NCI-H128 (cell line): ENCODE data around the gene GRK5.
A peak's percentile ranks its signal among the peaks of the same experiment; 100 is the strongest.
"Not testable (repeated sequence)": the region's sequence is repeated elsewhere in the genome, so short reads cannot be mapped to it uniquely, and the experiment has no call there.

Source experiments
- DNase-seq: peaks from one replicate; lab custom pipeline; 2025; ENCODE audit not compliant: unreplicated experiment; lab: John Stamatoyannopoulos, UW

The GRK5 gene

GRCh38 chr10:119207366-119207666, at the start of gene GRK5:
TSS of gene GRK5 (plus strand) at chr10:119207571. CDS start at chr10:119207918, 347 bp downstream.
- peak; percentile 80 for DNase-seq

GRCh38 chr10:119159332-119159731, 48.0 kb upstream of the GRK5 start:
- DNase-seq, result no peak

DNA sequence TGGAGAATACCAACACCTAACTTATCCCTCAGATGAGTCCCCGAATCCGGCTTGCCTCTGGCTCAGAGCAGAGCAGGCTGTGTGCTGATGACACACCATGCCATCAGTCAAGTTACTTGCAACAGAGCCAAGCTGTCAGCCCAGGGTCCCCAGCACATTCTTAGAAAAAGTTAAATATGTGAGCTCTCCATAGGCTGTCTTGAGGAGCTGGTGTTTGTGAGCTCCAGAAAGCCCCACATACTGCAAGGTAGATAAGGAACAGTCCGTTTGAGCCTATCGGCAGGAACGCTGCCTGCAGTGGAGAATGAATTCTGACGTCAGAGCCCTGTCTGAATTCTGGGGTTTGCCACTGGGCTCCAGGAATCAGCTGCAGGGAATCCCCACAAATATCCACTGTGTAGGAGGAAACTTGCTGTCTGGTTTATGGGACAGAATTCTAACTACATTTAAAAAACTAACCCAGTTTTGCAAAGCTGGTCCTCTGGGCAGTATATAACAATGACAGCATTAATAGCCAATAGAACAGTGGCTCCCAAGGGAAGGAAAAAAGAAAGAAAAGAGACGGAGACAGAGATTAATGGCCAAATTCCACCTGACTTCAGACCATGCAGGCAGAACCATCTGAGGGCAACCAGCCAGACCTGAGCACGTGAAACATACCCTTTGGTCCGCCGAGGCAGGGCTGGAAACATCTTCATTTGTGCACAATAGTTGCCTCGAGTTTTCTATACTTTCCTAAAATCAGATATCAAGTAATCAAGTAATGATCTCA, 45.5 kb upstream of the GRK5 start:
- no peak for DNase-seq

DNA sequence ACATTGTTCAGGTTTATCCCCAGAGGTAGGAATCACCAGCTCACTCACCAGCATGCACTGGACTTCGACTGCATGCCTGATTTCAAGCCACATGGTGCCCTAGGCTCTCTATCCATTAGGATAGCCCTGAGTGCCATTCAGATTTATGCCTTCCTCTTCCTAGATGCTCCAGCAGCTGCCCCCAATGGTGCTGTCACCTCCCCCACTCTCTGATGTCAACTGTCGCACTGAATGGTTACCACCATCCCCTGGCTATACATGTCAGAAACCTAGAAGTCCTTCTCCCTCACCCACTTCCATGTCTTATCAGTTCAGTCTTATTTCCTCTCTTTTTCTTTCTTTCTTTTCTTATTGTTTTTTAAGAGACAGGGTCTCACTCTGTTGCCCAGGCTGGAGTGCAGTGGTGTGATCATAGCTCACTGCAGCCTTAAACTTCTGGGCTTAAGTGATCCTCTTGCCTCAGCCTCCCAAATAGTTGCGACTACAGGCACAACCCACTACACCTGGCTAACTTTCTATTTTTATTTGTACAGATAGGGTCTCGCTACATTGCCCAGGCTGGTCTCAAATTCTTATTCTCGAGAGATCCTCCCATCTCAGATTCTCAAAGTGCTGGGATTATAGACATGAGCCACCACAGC, 44.8 kb upstream of the GRK5 start:
- no peak for DNase-seq

DNA sequence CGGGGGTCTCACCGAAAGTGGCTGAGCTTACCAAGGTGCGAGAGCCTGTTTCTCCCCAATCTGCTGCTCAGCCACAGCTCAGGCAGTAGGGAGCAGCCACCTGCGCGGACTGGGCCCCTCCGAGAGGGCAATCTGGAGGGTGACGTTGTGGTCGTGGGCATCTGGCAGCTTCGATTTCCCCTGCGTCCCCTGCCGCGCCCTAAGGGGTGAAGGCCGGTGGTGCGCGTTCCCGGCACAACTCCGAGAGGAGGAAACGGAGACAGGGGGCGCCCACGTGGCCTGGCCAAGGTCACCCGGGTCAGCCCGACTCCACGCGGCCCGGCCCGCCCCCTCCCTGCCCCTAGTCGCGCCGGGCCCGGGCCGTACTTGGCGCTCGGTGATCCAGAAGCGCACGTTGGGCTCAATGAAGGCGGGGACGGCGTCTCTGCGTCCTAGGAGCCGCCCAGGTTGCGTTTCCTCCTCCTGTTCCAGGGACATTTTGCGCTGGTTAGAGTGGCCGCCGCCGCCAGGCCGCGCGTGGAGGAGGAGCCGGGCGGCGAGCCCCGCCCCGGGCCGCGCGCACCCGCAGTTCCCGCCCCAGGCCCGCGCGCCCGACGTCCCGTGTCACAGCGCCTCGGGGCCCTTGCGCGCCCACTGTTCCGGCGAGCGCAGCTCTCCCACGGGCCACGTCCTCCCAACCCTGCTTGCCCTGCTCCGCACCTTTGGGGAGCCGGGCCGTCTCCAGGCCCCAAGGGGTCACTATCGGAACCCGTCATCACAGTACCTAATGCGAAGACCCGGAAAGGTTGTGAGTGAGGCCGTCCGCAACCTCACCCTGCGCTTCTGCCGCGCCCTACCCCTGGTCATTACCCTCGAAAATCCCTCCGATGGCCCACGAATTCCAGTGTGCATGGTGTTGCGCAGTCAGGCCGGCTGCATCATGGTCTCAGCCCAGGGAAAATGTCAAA, 41.9 kb upstream of the GRK5 start, which contains the start of gene SFXN4:
TSS of gene SFXN4 (minus strand) at position 544 of the 947 bp plus-strand sequence. CDS start at position 477, 67 bp downstream.
- peak; percentile 12 for DNase-seq

- no peak for DNase-seq
Observed at GRCh38 chr10:119166118-119166500, 41.3 kb upstream of the GRK5 start.

GRCh38 chr10:119166564-119166963, 40.8 kb upstream of the GRK5 start:
- no peak for DNase-seq

GRCh38 chr10:119167041-119167440, 40.3 kb upstream of the GRK5 start:
- DNase-seq, result no peak

GRCh38 chr10:119174109-119174508, 33.3 kb upstream of the GRK5 start:
- DNase-seq, result no peak

DNA sequence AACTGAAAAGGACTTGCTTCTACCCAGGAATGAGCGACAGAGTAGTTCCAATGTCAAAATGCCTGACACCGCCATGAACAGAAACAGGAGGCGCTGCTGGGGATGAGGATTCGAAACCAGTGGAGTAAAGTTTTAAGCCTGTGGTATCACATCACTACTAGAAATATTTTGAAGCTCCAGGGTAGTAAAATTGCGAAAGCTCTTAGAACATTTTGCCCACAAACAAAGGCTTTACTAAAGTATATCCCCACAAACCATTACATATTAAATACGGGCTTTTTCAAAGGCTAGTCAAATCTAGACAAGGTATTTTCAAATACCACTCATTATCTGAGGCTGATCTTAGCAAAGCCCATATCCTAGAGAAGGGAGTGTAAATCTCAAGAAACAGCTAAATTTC, 31.2 kb upstream of the GRK5 start:
- DNase-seq, result no peak

- no peak for DNase-seq
Observed at GRCh38 chr10:119177708-119178371, 29.5 kb upstream of the GRK5 start.

DNA sequence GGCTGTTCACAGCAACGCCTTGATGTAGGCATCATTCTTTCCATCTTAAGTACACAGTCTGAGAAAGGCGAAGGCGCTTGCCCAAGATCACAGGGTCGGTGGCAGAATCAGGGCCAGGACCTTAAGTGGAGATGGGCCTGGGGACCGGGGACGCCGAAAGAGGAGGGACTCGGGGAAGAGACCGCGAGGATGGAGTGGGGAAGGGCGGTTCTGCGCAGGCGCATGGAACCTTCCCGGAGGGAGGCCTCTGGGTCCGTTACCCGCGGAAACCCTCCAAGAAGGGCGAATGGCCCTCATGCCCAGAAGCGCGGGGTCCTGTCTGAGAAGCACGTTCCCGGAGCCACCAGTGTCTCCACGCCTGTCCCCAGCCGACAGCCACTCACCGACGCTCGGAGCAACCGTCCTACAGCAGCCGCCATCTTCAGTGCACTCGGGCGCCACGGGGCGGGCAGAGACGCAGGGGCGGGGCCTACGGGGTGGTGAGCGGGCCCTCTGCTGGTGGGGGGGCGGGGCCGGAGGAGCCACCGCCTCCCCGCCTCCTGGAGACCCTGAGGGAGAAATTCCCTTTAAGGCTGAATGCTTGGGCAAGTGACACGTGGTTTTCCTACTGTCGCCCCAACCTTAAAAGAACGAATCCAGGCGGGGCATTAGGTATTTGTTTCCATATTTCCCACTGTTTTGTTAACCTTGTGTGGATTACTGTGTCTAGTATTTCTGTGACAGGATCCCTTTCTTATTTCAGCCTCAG, 28.8 kb upstream of the GRK5 start, which contains the start of gene PRDX3:
TSS of gene PRDX3 (minus strand) at position 441 of the 748 bp plus-strand sequence. CDS start at position 419, 22 bp downstream.
- DNase-seq, result peak; percentile 63

- DNase-seq, result not testable (repeated sequence)
Observed at GRCh38 chr10:119180850-119181400, 26.4 kb upstream of the GRK5 start.

DNA sequence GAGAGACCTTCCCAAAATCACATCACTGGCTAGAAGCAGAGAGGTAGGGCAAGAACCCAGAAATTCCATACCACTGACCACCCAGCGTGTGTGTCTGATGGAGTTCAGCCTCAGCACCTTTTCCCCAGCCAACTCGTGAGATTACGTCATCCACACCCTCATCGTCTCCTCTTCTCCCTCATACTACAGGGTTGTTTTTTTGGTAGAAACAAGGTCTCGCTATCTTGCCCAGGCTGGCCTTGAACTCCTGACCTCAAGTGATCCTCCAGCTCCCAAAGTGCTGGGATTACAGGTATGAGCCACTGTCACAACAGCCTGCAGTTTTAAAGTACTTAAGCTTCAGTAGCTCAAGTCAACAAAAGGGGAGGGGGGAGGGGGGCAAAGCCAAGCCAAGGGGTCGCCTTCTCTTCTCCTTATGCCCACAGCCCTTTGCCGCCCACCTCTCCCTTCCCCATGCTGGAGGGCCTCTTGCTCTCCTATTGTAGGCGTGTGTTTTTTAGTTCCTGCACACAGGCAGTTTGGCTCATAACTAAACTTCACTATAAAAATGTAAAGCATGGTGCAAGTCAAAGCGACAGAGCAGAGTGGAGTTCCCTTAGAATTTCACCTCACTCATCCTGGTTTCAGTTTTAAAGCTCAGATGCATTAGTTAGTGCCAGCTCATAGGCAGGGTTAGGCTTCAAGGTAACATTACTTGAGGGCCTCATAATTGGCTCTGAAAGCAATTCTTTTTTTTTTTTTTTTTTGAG, 23.5 kb upstream of the GRK5 start:
- DNase-seq, result no peak

GRCh38 chr10:119189811-119190282, 17.5 kb upstream of the GRK5 start:
- DNase-seq, result no peak

GRCh38 chr10:119190353-119190752, 17.0 kb upstream of the GRK5 start:
- DNase-seq, result no peak

- no peak for DNase-seq
Observed at GRCh38 chr10:119190954-119191785, 16.2 kb upstream of the GRK5 start.

DNA sequence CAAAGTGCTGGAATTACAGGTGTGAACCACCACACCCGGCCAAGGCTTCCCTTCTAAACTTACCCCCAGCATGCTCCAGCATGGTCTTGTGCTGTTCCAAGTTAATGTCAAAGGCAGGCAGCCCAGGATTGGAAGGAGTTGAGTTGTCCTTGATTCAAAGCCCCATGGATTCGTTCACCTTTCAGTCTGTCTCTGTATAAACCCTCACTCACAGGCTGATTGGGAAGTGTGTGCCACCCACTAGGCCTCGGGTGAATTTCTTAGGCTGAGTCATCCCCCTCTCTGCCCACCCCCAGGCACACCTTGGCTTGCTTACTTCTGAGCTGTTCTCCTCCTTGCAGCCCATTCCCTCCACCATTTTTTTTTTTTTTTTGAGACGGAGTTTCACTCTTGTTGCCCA, 15.5 kb upstream of the GRK5 start:
- DNase-seq, result no peak
